NCI-H460 (cell line): ENCODE results near the gene GPAT2. TPM values are rescaled to one million over a fixed set of nuclear protein-coding genes. Genes with fewer than 3 reads are reported as not detected.
"Not testable (repeated sequence)": the region's sequence is repeated elsewhere in the genome, so short reads cannot be mapped to it uniquely, and the experiment has no call there.

Experiments used
- DNase-seq: peaks from one replicate; pipeline ENCODE4 v3.0.0-alpha.2; 2016; ENCODE audit warnings: low read depth; ENCODE audit errors: extremely low read depth
- total RNA-seq: library from RNA; depleted of rRNA; stranded (reverse); fragments of >200 nt; shearing (Covaris generic); gene quantifications from 2 replicates; pipeline ENCODE4 v1.2.3, GENCODE V29; 2014

Gene GPAT2
- total RNA-seq, 1 experiment from 2014 or later: not detected

- DNase-seq: no peak
Observed at GRCh38 chr2:96025194-96025492, 9.6 kb downstream of the GPAT2 start.

- no peak for DNase-seq
Observed at GRCh38 chr2:96024336-96025193, 10.2 kb downstream of the GPAT2 start.

- DNase-seq: not testable (repeated sequence)
Observed at GRCh38 chr2:96023701-96024100, 11.0 kb downstream of the GPAT2 start.

- peak; percentile 65 for DNase-seq
Observed at GRCh38 chr2:96022701-96023447, 11.8 kb downstream of the GPAT2 start.

- DNase-seq: not testable (repeated sequence)
Observed at GRCh38 chr2:96022126-96022525, 12.6 kb downstream of the GPAT2 start.

DNA sequence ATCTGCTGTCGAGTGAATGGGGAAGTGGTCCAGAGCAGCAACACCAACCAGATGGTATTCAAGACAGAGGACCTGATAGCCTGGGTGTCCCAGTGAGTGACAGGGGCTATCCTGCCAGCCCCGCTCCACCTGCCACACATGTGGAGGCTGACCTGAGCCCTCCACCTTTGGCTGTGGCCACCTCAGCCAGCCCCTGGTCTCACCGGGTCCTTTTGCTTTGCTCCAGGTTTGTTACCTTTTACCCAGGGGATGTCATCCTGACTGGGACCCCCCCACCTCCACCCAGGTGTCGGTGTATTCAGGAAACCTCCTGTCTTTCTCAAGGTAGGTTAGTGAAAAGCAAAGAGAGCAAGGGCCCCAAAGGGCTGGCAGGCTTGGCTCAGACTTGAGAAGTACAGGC is 13.6 kb downstream of the GPAT2 start:
- not testable (repeated sequence) for DNase-seq

DNA sequence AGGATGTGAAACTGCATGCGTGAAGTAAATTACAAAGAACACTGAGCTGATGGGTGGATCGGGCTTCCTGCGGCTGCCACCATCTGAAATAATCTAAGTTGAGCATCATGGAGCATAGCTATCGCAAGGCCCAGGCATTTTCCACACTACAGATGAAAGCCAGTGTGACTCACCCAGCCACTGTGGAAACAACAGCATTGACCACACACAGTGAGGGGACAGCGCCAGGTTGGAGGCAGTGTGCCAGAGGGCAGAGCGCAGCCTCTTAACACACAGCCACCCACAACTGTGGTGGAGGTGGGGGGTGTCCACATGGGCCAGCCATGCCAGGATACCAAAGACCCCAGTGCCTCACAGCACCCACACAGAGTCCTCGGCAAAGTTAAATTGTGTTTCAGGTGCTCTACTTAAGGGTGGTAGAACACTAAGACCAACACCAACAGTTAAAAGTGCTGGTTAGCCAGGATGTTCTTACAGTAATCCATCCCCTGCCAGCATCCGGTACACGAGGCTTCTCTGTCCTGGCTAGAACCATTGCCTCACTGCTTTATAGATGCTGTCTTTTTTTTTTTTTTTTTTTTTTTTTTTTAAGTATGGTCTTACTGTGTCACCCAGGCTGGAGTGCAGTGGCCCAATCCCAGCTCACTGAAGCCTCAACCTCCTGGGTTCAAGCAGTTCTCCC is 14.7 kb downstream of the GPAT2 start:
- DNase-seq: not testable (repeated sequence)

GRCh38 chr2:96016321-96016720 is 18.4 kb downstream of the GPAT2 start:
- not testable (repeated sequence) for DNase-seq

- DNase-seq: not testable (repeated sequence)
Observed at GRCh38 chr2:96012792-96013264, 21.9 kb downstream of the GPAT2 start.

DNA sequence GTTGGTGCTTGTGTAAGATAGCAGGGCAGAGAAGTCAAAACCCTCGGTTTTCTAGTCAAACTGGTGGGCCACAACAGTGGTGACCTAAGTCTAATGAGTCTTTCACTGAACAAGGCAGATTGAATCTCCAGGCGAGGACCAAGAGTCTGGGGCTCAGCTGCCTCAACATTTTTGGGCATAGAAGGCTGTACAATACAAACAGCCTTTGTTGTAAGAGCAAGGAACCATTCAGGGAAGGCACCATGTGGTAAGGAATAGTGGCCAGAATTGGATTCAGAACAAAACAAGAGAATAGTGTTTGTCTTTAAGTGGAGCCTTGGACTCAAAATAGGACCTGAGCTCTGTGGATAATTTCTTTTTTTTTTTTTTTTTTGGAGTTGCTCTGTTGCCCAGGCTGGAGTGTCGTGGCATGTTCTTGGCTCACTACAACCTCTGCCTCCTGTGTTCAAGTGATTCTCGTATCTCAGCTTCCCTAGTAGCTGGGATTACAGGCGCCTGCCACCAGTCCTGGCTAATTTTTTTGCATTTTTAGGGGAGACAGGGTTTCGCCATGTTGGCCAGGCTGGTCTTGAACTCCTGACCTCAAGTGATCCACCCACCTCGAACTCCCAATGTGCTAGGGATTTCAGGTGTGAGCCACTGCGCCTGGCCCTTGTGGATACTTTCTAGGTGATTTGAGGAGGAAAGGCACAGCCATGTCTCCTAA is 22.5 kb downstream of the GPAT2 start:
- DNase-seq: not testable (repeated sequence)

DNA sequence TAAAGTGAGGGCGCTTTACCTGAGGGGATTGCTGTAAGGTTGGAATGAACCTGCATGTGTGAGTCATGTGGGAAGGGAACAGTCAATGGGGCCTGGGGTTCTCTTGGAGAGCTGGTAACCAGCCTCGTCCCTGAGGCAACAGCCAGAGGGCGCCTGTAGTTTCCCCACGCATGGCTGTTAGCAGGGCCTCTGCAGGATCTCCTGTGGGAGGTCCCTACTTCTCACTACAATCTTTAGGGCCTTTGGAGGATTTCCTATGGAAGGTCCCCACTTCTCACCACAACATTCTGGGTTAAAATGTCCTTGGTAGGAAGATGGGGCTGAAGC is 23.6 kb downstream of the GPAT2 start:
- DNase-seq: not testable (repeated sequence)

DNA sequence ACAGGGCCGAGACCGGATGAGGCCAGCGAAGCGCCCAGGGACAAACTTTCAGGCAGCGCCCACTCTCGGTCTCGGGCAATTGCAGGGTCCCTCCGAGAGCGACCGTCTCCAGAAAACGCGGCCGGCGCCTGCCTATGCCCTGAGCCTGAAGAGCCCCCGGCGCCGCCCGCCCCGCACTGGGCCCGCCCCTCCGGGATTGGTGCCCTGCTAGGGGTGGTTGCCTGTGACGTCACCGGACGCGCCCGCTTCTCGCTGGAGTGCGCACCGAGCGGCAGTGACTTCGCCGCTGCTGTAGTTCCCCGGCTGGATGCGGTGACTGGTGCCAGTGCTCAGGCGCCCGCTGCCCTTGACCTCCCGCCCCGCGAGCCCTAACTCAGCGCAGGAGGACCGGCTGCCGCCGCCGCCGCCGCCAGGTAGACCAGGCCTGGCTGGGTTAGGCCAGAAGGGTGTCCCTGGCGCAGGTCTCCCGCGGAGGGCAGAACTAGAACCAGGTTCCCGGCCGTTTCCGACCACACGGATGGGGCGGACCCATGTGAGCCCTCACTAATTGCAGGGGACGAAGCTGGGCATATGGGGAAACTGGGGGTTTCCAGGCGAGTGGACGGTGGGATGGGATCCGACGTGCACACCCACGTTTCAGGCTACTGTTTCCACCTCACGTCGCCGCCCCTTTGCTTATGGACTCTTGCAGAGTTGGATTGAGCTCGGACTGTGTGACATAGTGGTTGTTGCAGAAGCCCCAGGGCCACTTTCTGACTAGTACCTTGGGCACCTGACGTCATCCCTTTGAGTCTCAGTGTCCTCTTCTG is 24.2 kb downstream of the GPAT2 start:
- DNase-seq: peak; percentile 86

- DNase-seq: not testable (repeated sequence)
Observed at GRCh38 chr2:96009833-96010232, 24.9 kb downstream of the GPAT2 start.

GRCh38 chr2:96008051-96008450 is 26.7 kb downstream of the GPAT2 start:
- DNase-seq: not testable (repeated sequence)

GRCh38 chr2:96006248-96006647 is 28.5 kb downstream of the GPAT2 start:
- DNase-seq: not testable (repeated sequence)

- peak; percentile 33 for DNase-seq
Observed at GRCh38 chr2:95992520-95993272, 42.0 kb downstream of the GPAT2 start.

DNA sequence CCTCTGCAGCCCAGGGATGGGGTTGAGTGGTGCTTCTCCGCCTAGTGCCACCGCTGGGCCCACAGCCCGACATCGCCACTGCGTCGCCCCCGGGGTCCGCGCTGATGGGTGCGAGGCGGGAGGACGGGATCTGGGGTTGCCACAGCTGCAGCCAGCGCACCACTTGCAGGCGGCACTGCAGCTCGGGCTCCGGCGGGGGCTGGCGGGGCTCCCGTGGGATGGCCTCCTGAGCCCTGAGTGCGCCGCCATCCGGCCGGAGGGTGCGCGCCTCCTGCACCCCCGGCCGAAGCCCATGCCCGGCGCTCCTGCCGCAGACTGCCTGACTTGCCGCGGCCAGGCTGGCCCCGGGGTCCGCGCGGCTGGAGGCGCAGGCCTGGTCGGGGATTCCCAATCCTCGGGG is 42.6 kb downstream of the GPAT2 start:
- DNase-seq: not testable (repeated sequence)

- DNase-seq: not testable (repeated sequence)
Observed at GRCh38 chr2:95991351-95992094, 43.2 kb downstream of the GPAT2 start, which contains the start of gene ANKRD36C. TSS of gene ANKRD36C (minus strand) at chr2:95991824. CDS start at chr2:95991708, 116 bp downstream.
